ENCODE results near the gene C2CD3. TPM values are rescaled to one million over a fixed set of nuclear protein-coding genes. Genes with fewer than 3 reads are reported as not detected.
"Not testable (repeated sequence)": the region's sequence is repeated elsewhere in the genome, so short reads cannot be mapped to it uniquely, and the experiment has no call there.

Gene C2CD3
- total RNA-seq, 1 experiment from 2014 or later, result 18.7 TPM

DNA sequence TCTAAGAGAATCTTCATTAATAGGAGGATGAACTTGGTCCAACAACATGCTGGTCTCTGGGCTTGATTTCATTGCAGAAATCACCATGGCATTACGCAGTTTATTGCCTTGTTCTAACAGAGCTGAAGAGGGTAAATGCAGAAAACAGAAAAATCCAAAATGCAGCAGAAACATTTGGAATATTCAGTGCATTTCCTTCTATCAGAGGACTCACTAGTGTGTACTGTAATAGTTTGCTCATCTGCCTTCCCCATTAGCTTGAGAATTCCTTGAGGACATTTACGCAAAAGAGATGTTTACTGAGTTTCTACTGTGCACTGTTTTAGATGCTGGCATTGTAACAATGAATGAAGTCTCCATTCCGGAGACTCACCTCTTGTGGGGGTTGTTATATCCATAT lies 37.4 kb downstream of the C2CD3 start (continued):
- TF ChIP-seq CREB1 (CRISPR knock-in tag; IDR thresholded peaks at IDR 0.05), result no peak
- TF ChIP-seq ZBTB21 (CRISPR knock-in tag; IDR thresholded peaks at IDR 0.05; ENCODE audit: borderline replicate concordance), result no peak
- no peak for TF ChIP-seq JAZF1 (CRISPR knock-in tag; IDR thresholded peaks at IDR 0.05)
- no peak for TF ChIP-seq CBFB (CRISPR knock-in tag; IDR thresholded peaks at IDR 0.05; ENCODE audit: low read depth)

DNA sequence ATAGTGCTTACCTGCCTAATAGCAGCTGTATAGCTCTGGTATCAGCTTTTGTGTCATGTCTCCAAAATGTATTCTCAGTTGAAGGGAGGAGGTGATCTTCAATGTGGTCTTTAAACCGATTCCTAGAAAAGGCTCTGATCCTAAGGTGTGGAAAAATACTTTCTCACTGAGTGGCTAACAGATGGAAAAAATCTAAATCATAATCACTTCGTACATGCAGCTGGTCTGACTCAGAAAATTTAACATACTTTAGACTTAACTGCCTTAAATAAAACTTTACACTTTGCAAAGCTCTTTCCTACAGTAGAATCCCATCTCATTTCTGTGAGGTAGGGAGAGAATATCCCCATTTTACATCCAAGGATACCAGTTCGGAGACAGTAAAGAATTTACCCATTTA lies 38.0 kb downstream of the C2CD3 start:
- H3K9me3 Mint-ChIP-seq, result peaks cover 10% of the 10 kb centered on the region
- TF ChIP-seq, protein P1, sequence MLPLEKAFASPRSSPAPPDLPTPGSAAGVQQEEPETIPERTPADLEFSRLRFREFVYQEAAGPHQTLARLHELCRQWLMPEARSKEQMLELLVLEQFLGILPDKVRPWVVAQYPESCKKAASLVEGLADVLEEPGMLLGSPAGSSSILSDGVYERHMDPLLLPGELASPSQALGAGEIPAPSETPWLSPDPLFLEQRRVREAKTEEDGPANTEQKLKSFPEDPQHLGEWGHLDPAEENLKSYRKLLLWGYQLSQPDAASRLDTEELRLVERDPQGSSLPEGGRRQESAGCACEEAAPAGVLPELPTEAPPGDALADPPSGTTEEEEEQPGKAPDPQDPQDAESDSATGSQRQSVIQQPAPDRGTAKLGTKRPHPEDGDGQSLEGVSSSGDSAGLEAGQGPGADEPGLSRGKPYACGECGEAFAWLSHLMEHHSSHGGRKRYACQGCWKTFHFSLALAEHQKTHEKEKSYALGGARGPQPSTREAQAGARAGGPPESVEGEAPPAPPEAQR (CRISPR knock-in tag; IDR thresholded peaks at IDR 0.05), result no peak
- TF ChIP-seq SMAD4 (CRISPR knock-in tag; IDR thresholded peaks at IDR 0.05) (no peak), ELF4 (CRISPR knock-in tag; IDR thresholded peaks at IDR 0.05; ENCODE audit: low read depth) (no peak), FOXJ3 (CRISPR knock-in tag; IDR thresholded peaks at IDR 0.05; ENCODE audit: borderline replicate concordance) (no peak), TCF7 (CRISPR knock-in tag; IDR thresholded peaks at IDR 0.05; ENCODE audit: low read depth) (no peak), ZNF232 (CRISPR knock-in tag; IDR thresholded peaks at IDR 0.05) (no peak), FOXP1 (CRISPR knock-in tag; IDR thresholded peaks at IDR 0.05; ENCODE audit: borderline replicate concordance) (no peak), NFATC4 (CRISPR knock-in tag; IDR thresholded peaks at IDR 0.05) (no peak), ZNF671 (CRISPR knock-in tag; IDR thresholded peaks at IDR 0.05) (no peak), ZNF263 (CRISPR knock-in tag; IDR thresholded peaks at IDR 0.05; ENCODE audit: low read depth) (no peak), EMX1 (CRISPR knock-in tag; IDR thresholded peaks at IDR 0.05) (no peak)
- TF ChIP-seq, protein P2, sequence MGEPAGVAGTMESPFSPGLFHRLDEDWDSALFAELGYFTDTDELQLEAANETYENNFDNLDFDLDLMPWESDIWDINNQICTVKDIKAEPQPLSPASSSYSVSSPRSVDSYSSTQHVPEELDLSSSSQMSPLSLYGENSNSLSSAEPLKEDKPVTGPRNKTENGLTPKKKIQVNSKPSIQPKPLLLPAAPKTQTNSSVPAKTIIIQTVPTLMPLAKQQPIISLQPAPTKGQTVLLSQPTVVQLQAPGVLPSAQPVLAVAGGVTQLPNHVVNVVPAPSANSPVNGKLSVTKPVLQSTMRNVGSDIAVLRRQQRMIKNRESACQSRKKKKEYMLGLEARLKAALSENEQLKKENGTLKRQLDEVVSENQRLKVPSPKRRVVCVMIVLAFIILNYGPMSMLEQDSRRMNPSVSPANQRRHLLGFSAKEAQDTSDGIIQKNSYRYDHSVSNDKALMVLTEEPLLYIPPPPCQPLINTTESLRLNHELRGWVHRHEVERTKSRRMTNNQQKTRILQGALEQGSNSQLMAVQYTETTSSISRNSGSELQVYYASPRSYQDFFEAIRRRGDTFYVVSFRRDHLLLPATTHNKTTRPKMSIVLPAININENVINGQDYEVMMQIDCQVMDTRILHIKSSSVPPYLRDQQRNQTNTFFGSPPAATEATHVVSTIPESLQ (CRISPR knock-in tag; IDR thresholded peaks at IDR 0.05), result no peak
- TF ChIP-seq, protein P3, sequence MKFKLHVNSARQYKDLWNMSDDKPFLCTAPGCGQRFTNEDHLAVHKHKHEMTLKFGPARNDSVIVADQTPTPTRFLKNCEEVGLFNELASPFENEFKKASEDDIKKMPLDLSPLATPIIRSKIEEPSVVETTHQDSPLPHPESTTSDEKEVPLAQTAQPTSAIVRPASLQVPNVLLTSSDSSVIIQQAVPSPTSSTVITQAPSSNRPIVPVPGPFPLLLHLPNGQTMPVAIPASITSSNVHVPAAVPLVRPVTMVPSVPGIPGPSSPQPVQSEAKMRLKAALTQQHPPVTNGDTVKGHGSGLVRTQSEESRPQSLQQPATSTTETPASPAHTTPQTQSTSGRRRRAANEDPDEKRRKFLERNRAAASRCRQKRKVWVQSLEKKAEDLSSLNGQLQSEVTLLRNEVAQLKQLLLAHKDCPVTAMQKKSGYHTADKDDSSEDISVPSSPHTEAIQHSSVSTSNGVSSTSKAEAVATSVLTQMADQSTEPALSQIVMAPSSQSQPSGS (CRISPR knock-in tag; IDR thresholded peaks at IDR 0.05; ENCODE audit: borderline replicate concordance, low read depth), result no peak
- TF ChIP-seq, protein P4, sequence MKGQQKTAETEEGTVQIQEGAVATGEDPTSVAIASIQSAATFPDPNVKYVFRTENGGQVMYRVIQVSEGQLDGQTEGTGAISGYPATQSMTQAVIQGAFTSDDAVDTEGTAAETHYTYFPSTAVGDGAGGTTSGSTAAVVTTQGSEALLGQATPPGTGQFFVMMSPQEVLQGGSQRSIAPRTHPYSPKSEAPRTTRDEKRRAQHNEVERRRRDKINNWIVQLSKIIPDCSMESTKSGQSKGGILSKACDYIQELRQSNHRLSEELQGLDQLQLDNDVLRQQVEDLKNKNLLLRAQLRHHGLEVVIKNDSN (CRISPR knock-in tag; IDR thresholded peaks at IDR 0.05), result no peak
- TF ChIP-seq, protein P5, sequence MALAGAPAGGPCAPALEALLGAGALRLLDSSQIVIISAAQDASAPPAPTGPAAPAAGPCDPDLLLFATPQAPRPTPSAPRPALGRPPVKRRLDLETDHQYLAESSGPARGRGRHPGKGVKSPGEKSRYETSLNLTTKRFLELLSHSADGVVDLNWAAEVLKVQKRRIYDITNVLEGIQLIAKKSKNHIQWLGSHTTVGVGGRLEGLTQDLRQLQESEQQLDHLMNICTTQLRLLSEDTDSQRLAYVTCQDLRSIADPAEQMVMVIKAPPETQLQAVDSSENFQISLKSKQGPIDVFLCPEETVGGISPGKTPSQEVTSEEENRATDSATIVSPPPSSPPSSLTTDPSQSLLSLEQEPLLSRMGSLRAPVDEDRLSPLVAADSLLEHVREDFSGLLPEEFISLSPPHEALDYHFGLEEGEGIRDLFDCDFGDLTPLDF (CRISPR knock-in tag; IDR thresholded peaks at IDR 0.05), result no peak
- ChIA-PET CTCF (no interaction called here), POLR2A (no interaction called here)
- H3K27me3 Mint-ChIP-seq (ENCODE audit: low read depth), result no peaks in the 10 kb centered on the region
- H3K4me1 Mint-ChIP-seq, result no peaks in the 10 kb centered on the region
- ATAC-seq (no peak), DNase-seq (ENCODE audit: low spot score) (no peak)
- H3K36me3 Mint-ChIP-seq, result peaks cover 43% of the 10 kb centered on the region
- H3K27ac Mint-ChIP-seq, result no peak overlapping the region
- no peak overlapping the region for H3K4me3 Mint-ChIP-seq

DNA sequence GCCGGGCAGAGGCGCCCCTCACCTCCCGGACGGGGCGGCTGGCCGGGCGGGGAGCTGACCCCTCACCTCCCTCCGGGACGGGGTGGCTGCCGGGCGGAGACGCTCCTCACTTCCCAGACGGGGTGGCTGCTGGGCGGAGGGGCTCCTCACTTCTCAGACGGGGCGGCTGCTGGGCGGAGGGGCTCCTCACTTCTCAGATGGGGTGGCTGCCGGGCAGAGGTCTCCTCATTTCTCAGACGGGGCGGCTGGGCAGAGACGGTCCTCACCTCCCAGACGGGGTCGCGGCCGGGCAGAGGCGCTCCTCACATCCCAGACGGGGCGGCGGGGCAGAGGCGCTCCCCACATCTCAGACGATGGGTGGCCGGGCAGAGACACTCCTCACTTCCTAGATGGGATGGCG lies 41.7 kb downstream of the C2CD3 start:
- CTCF ChIA-PET; H3K27me3 Mint-ChIP-seq (ENCODE audit: low read depth); ATAC-seq; H3K4me1 Mint-ChIP-seq; H3K9me3 Mint-ChIP-seq; DNase-seq (ENCODE audit: low spot score); H3K27ac Mint-ChIP-seq; POLR2A ChIA-PET; H3K4me3 Mint-ChIP-seq: not testable (repeated sequence)
- peaks cover 33% of the 10 kb centered on the region for H3K36me3 Mint-ChIP-seq

All from WTC11 (cell line).